Neural cell (in vitro differentiated cells): ENCODE data around the gene PPFIBP2.

Experiments used
- EP300 ChIP-seq: fragments of 450-650 bp; conservative IDR thresholded peaks from 2 replicates; pipeline ENCODE4 v1.6.1; 2014; ENCODE audit warnings: antibody characterized with exemption, mild to moderate bottlenecking, moderate library complexity; ENCODE audit not compliant: poor library complexity, severe bottlenecking
- EZH2 ChIP-seq: fragments of 200-600, 300-800 bp; shearing (Covaris generic), sonication (generic); IDR thresholded peaks from 2 replicates; pipeline ENCODE4 v1.6.1; 2014; ENCODE audit warnings: antibody characterized with exemption, low read length, borderline replicate concordance, mild to moderate bottlenecking; ENCODE audit not compliant: insufficient read depth, poor library complexity, severe bottlenecking
- MXI1 ChIP-seq: fragments of 450-650 bp; conservative IDR thresholded peaks from 2 replicates; pipeline ENCODE4 v1.6.1; 2014; ENCODE audit warnings: antibody characterized with exemption, mild to moderate bottlenecking; ENCODE audit not compliant: poor library complexity, severe bottlenecking
- POLR2AphosphoS5 ChIP-seq: IDR thresholded peaks from 2 replicates; pipeline ENCODE4 v1.6.1; 2012
- RAD21 ChIP-seq: fragments of 450-650 bp; conservative IDR thresholded peaks from 2 replicates; pipeline ENCODE4 v1.6.1; 2014; ENCODE audit warnings: antibody characterized with exemption, mild to moderate bottlenecking, moderate library complexity
- REST ChIP-seq: IDR thresholded peaks from 2 replicates; pipeline ENCODE4 v1.6.1; 2012; ENCODE audit warnings: borderline replicate concordance
- SMC3 ChIP-seq: fragments of 450-650 bp; conservative IDR thresholded peaks from 2 replicates; pipeline ENCODE4 v1.6.1; 2014; ENCODE audit warnings: antibody characterized with exemption, mild to moderate bottlenecking, moderate library complexity; ENCODE audit not compliant: poor library complexity
- TAF1 ChIP-seq: IDR thresholded peaks from 2 replicates; pipeline ENCODE4 v1.6.1; 2012; ENCODE audit warnings: low read depth
- TF ChIP-seq, protein P1 (sequence below): fragments of 450-650 bp; IDR thresholded peaks from 2 replicates; pipeline ENCODE4 v1.5.1; 2014; ENCODE audit warnings: antibody characterized with exemption, mild to moderate bottlenecking, moderate library complexity; ENCODE audit not compliant: poor library complexity, severe bottlenecking

DNA sequence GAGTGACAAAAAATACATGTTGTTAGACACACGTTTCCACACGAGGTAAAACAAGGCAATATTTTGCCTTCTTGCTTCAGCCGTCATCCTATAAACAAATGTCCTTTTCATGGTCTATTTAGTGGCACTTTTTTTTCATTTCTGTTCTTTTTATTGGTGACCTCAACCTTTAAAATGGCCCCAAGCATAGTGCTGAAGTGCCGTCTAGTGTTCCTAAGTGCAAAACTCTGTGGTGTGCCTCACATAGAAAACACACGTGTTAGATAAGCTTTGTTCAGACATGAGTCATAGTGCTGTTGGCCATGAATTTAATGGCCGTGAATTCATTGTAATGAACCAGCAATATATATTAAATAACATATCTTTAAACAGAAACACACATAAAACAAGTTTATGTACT is 176.8 kb downstream of the PPFIBP2 start:
- TF ChIP-seq POLR2AphosphoS5 (no peak), REST (no peak), RAD21 (no peak), EP300 (no peak), EZH2 (no peak), MXI1 (no peak), TAF1 (no peak), SMC3 (no peak)
- TF ChIP-seq, protein P1, sequence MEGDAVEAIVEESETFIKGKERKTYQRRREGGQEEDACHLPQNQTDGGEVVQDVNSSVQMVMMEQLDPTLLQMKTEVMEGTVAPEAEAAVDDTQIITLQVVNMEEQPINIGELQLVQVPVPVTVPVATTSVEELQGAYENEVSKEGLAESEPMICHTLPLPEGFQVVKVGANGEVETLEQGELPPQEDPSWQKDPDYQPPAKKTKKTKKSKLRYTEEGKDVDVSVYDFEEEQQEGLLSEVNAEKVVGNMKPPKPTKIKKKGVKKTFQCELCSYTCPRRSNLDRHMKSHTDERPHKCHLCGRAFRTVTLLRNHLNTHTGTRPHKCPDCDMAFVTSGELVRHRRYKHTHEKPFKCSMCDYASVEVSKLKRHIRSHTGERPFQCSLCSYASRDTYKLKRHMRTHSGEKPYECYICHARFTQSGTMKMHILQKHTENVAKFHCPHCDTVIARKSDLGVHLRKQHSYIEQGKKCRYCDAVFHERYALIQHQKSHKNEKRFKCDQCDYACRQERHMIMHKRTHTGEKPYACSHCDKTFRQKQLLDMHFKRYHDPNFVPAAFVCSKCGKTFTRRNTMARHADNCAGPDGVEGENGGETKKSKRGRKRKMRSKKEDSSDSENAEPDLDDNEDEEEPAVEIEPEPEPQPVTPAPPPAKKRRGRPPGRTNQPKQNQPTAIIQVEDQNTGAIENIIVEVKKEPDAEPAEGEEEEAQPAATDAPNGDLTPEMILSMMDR = no peak
